Endothelial cell of umbilical vein (primary cell): ENCODE data around the gene SLC25A21.

Source experiments
- EZH2 ChIP-seq: IDR thresholded peaks from 2 replicates; pipeline ENCODE4 v1.6.1; 2012; ENCODE audit warnings: borderline replicate concordance, low read depth, mild to moderate bottlenecking, moderate library complexity, low read length, inconsistent platforms; ENCODE audit not compliant: severe bottlenecking
- MYC ChIP-seq: IDR thresholded peaks from one replicate; pipeline ENCODE4 v1.6.1; 2011; ENCODE audit warnings: mild to moderate bottlenecking, low read depth, low read length
- POLR2A ChIP-seq: IDR thresholded peaks from 2 replicates; pipeline ENCODE4 v1.6.1; 2012; ENCODE audit warnings: low read depth, mild to moderate bottlenecking, control low read depth, low read length
- POLR2AphosphoS5 ChIP-seq: IDR thresholded peaks from 2 replicates; pipeline ENCODE4 v1.6.1; 2012; ENCODE audit warnings: low read depth, mild to moderate bottlenecking, control low read depth, low read length, moderate library complexity; ENCODE audit not compliant: insufficient read depth
- TF ChIP-seq, protein P1 (sequence below), 2 donors: IDR thresholded peaks; 1 replicate in 1 of 2; 2 replicates in 1 of 2; pipeline ENCODE4 v1.5.1; 2011; ENCODE audit warnings: low read length in 2 of 2, mild to moderate bottlenecking in 2 of 2, moderate library complexity in 2 of 2, control low read depth in 1 of 2, inconsistent platforms in 1 of 2, low read depth in 1 of 2; ENCODE audit not compliant: insufficient read depth in 1 of 2; ENCODE audit errors: extremely low read depth in 1 of 2
- TF ChIP-seq, protein P2 (sequence below): IDR thresholded peaks from 2 replicates; pipeline ENCODE4 v1.6.1; 2011; ENCODE audit not compliant: insufficient read depth, insufficient read length

DNA sequence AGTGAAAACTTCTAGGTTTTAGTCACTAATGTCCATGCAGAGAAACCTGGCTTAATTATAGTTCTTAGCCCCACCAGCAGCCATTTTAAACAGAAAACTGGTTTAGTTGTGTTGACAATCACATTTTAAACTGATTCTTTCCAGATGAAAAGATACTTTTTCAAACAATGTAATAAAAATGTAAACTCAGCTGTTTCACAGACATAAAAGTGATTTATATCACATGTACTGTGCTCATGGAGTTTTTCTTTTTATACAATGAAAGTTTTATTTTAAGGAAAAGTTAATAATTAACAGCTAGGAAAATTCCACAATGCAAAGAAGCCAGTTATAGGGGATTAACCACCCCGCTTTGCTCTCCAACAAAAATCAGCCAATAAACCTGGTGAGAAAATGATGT, 381.0 kb downstream of the SLC25A21 start:
- TF ChIP-seq, protein P1, sequence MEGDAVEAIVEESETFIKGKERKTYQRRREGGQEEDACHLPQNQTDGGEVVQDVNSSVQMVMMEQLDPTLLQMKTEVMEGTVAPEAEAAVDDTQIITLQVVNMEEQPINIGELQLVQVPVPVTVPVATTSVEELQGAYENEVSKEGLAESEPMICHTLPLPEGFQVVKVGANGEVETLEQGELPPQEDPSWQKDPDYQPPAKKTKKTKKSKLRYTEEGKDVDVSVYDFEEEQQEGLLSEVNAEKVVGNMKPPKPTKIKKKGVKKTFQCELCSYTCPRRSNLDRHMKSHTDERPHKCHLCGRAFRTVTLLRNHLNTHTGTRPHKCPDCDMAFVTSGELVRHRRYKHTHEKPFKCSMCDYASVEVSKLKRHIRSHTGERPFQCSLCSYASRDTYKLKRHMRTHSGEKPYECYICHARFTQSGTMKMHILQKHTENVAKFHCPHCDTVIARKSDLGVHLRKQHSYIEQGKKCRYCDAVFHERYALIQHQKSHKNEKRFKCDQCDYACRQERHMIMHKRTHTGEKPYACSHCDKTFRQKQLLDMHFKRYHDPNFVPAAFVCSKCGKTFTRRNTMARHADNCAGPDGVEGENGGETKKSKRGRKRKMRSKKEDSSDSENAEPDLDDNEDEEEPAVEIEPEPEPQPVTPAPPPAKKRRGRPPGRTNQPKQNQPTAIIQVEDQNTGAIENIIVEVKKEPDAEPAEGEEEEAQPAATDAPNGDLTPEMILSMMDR (IDR thresholded peaks at IDR 0.05; ENCODE audit: extremely low read depth in 1 of 2, insufficient read depth in 1 of 2, low read depth in 1 of 2, low read length in 2 of 2): no peak
- no peak for TF ChIP-seq POLR2AphosphoS5
- no peak for TF ChIP-seq EZH2
- TF ChIP-seq MYC: no peak
- TF ChIP-seq POLR2A: no peak
- TF ChIP-seq, protein P2, sequence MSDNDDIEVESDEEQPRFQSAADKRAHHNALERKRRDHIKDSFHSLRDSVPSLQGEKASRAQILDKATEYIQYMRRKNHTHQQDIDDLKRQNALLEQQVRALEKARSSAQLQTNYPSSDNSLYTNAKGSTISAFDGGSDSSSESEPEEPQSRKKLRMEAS: no peak
